H1 (cell line): ENCODE results near the gene AIFM2. TPM values are rescaled to one million over a fixed set of nuclear protein-coding genes. Genes with fewer than 3 reads are reported as not detected.

ENCODE experiments used
- JUN ChIP-seq: IDR thresholded peaks from 2 replicates; pipeline ENCODE4 v1.6.1; 2011; ENCODE audit warnings: low read depth, mild to moderate bottlenecking, improper control_type of control experiment, low read length
- SP1 ChIP-seq: IDR thresholded peaks from 2 replicates; pipeline ENCODE4 v1.6.1; 2011; ENCODE audit warnings: low read depth, low read length
- TEAD4 ChIP-seq: IDR thresholded peaks from 2 replicates; pipeline ENCODE4 v1.6.1; 2012; ENCODE audit warnings: low read depth, low read length, inconsistent platforms, mixed read lengths
- polyA plus RNA-seq, 7 experiments: library from polyadenylated mRNA; depleted of rRNA in 3 of 7; stranded (reverse) in 5 of 7; unstranded in 2 of 7; fragments of >200 nt in 5 of 7; fragments of 200-250 nt in 2 of 7; gene quantifications; 1 replicate in 5 of 7; 2 replicates in 1 of 7; 4 replicates in 1 of 7; pipeline versions ENCODE4 v1.2.1 to v1.2.3, GENCODE V29; 2011 to 2013; ENCODE audit warnings: missing spikeins in 2 of 7, mixed read lengths in 2 of 7
- total RNA-seq: library from RNA; stranded (reverse); fragmentation: NEBNext Ultra II Directional; extraction: Animal tissue kit (Norgen Biotek cat#: 25700); gene quantifications from 2 replicates; pipeline ENCODE4 v1.2.1, GENCODE V29; 2021
- TF ChIP-seq, protein P1 (sequence below): IDR thresholded peaks from 2 replicates; pipeline ENCODE4 v1.6.1; 2012; ENCODE audit warnings: low read length, inconsistent platforms

AIFM2 gene
- total and polyA plus RNA-seq, 2 of the 8 experiments (the other 6 are each of a cell fraction or from before 2014, with no cell fraction given) = 4.0 TPM

DNA sequence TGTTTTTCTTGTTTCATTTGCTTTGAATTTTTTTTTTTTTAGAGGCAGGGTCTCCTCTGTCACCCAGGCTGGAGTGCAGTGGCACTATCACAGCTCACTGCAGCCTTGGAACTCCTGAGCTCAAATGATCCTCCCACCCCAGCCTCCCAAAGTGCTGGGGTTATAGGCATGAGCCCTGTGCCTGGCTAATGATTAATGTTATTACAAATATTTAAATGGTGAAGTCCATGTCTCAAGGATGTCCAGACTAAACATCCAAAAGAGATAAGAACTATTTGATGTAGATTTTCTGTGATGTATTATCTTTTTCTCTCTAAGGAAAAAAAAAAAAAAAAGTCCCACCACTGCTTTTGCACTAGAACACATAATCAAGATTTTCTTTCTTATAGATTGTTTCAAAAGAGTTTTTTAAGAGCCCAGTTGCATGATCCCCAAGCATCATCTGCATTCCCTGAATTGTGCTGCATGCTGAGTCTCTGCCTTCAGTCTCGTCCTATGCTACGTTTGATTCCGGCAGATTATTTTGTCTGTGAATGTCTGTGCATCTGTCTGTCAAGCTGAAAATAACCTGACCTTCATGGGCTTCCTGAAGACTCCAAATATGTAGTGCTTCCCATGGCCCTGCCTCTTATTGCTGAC is 46.5 kb downstream of the AIFM2 start (continued):
- TF ChIP-seq JUN = no peak
- TF ChIP-seq SP1 = no peak
- no peak for TF ChIP-seq TEAD4
- TF ChIP-seq, protein P1, sequence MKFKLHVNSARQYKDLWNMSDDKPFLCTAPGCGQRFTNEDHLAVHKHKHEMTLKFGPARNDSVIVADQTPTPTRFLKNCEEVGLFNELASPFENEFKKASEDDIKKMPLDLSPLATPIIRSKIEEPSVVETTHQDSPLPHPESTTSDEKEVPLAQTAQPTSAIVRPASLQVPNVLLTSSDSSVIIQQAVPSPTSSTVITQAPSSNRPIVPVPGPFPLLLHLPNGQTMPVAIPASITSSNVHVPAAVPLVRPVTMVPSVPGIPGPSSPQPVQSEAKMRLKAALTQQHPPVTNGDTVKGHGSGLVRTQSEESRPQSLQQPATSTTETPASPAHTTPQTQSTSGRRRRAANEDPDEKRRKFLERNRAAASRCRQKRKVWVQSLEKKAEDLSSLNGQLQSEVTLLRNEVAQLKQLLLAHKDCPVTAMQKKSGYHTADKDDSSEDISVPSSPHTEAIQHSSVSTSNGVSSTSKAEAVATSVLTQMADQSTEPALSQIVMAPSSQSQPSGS = no peak
